Suprapubic skin (tissue), 4 donors: ENCODE data around the gene KIF21B. TPM values are rescaled to one million over a fixed set of nuclear protein-coding genes. Genes with fewer than 3 reads are reported as not detected.
"Not testable (repeated sequence)": the region's sequence is repeated elsewhere in the genome, so short reads cannot be mapped to it uniquely, and the experiment has no call there.

Experiments used
- DNase-seq, 2 donors: peaks; one replicate each; pipeline ENCODE4 v3.0.0-alpha.2; 2019; ENCODE audit warnings: low spot score in 2 of 2
- H3K27ac ChIP-seq: fragments of 200-600 bp; sonication (generic); one replicate; pipeline ENCODE4 v1.5.1; 2019
- H3K27me3 ChIP-seq: fragments of 200-600 bp; sonication (generic); one replicate; pipeline ENCODE4 v1.5.1; 2019
- H3K36me3 ChIP-seq: fragments of 200-600 bp; sonication (generic); one replicate; pipeline ENCODE4 v1.5.1; 2019
- H3K4me1 ChIP-seq: fragments of 200-600 bp; sonication (generic); one replicate; pipeline ENCODE4 v1.5.1; 2019
- H3K4me3 ChIP-seq: fragments of 200-600 bp; sonication (generic); one replicate; pipeline ENCODE4 v1.5.1; 2019; ENCODE audit warnings: mild to moderate bottlenecking
- H3K9me3 ChIP-seq: fragments of 200-600 bp; sonication (generic); one replicate; pipeline ENCODE4 v1.5.1; 2019
- CTCF ChIP-seq, 2 donors: fragments of 200-600 bp in 1 of 2; fragments of 450-650 bp in 1 of 2; sonication (generic) in 1 of 2; IDR thresholded peaks; one replicate each; pipeline ENCODE4 v1.5.1; 2016 to 2019; ENCODE audit warnings: antibody characterized with exemption in 2 of 2, mild to moderate bottlenecking in 1 of 2, moderate library complexity in 1 of 2
- EP300 ChIP-seq: sonication (generic); formaldehyde crosslinking; IDR thresholded peaks from one replicate; pipeline ENCODE4 v1.6.1; 2017; ENCODE audit warnings: antibody characterized with exemption
- POLR2A ChIP-seq, 2 donors: fragments of 450-650 bp; IDR thresholded peaks; one replicate each; pipeline ENCODE4 v1.6.1; 2017; ENCODE audit warnings: antibody characterized with exemption in 2 of 2, mild to moderate bottlenecking in 2 of 2, moderate library complexity in 2 of 2
- POLR2AphosphoS5 ChIP-seq, 3 donors: sonication (generic); formaldehyde crosslinking; IDR thresholded peaks; one replicate each; pipeline ENCODE4 v1.6.1; 2017; ENCODE audit warnings: antibody characterized with exemption in 3 of 3
- WGBS: methylation state at CpG from one replicate; pipeline ENCODE4 v1.1.5; 2018; 5-methylcytosine and 5-hydroxymethylcytosine counted together
- total RNA-seq, 4 donors: library from RNA; depleted of rRNA; stranded (reverse); fragments of >200 nt; gene quantifications; one replicate each; pipeline ENCODE4 v1.1.0, GENCODE V29; 2016

The KIF21B gene
- total RNA-seq, 4 donors from 2014 or later: 0.65 to 2.3 (median 1.1) TPM

- WGBS: 96% methylated on average over 13 of the region's 13 CpGs
- TF ChIP-seq POLR2AphosphoS5 (IDR thresholded peaks at IDR 0.05): no peak
- TF ChIP-seq POLR2A (IDR thresholded peaks at IDR 0.05): no peak
- no peak for TF ChIP-seq EP300
- no peak for TF ChIP-seq CTCF (IDR thresholded peaks at IDR 0.05)
- no peak for DNase-seq
Observed at GRCh38 chr1:200934676-200935245, 88.8 kb downstream of the KIF21B start.

DNA sequence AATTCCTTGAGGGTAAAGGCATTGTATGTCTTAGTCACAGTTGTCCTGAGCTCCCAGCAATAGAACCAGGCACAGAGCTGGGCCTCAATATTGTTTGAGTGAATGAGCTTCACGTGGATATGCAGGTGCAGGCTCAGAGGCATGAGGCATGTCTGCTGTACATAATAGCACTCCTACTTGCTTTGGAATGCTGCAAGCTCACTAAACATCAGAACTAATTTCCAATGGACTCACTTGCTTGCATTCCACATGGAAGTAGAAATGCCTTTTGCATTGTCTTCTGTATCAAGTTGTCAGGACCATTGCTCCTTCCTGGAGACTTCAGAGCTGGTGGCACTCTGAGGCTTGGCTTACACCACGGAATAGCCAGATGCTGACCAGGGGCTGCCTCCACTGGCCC is 91.7 kb downstream of the KIF21B start:
- Histone ChIP-seq H3K36me3 (no peaks in the 10 kb centered on the region), H3K4me3 (no peak overlapping the region), H3K27me3 (no peaks in the 10 kb centered on the region), H3K27ac (no peak overlapping the region), H3K4me1 (no peaks in the 10 kb centered on the region), H3K9me3 (no peaks in the 10 kb centered on the region)
- TF ChIP-seq CTCF (IDR thresholded peaks at IDR 0.05): no peak
- TF ChIP-seq POLR2A (IDR thresholded peaks at IDR 0.05): no peak
- DNase-seq: no peak
- WGBS: 54% methylated on average over 2 of the region's 2 CpGs

More at GRCh38 chr1:200934676-200935245, 88.8 kb downstream of the KIF21B start:
- Histone ChIP-seq H3K27ac (no peak overlapping the region), H3K36me3 (no peaks in the 10 kb centered on the region), H3K9me3 (no peaks in the 10 kb centered on the region), H3K4me1 (no peaks in the 10 kb centered on the region), H3K27me3 (no peaks in the 10 kb centered on the region), H3K4me3 (no peak overlapping the region)

DNA sequence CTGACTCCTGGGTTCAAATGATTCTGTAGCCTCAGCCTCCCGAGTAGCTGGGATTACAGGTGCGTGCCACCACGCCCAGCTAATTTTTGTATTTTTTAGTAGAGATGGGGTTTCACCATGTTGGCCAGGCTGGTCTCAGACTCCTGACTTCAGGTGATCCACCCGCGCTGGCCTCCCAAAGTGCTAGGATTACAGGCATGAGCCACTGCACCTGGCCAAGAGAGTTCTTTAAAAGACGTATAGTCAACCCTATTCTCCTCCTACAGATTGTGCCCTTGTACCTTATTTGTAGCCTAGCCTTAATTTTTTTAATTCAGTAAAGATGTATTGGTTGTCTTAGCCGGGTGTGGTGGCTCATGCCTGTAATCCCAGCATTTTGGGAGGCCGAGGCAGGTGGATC is 93.2 kb downstream of the KIF21B start:
- 90% methylated on average over 8 of the region's 8 CpGs for WGBS
- H3K9me3 ChIP-seq, H3K27me3 ChIP-seq, H3K36me3 ChIP-seq, DNase-seq, H3K4me1 ChIP-seq, H3K4me3 ChIP-seq, H3K27ac ChIP-seq: not testable (repeated sequence)

- 73% methylated on average over 4 of the region's 4 CpGs for WGBS
- H3K27me3 ChIP-seq: no peaks in the 10 kb centered on the region
Observed at GRCh38 chr1:200929530-200930278, 93.8 kb downstream of the KIF21B start.

GRCh38 chr1:200925831-200926230 is 97.7 kb downstream of the KIF21B start:
- H3K36me3 ChIP-seq: no peaks in the 10 kb centered on the region
- TF ChIP-seq POLR2A (IDR thresholded peaks at IDR 0.05): no peak
- TF ChIP-seq POLR2AphosphoS5 (IDR thresholded peaks at IDR 0.05): no peak
- TF ChIP-seq EP300: no peak
- no peak for TF ChIP-seq CTCF (IDR thresholded peaks at IDR 0.05)
- no peak for DNase-seq
- WGBS: 69% methylated on average over 4 of the region's 4 CpGs
- no peaks in the 10 kb centered on the region for H3K27me3 ChIP-seq
- H3K9me3 ChIP-seq: no peaks in the 10 kb centered on the region
- no peak overlapping the region for H3K4me3 ChIP-seq
- H3K4me1 ChIP-seq: no peaks in the 10 kb centered on the region
- no peak overlapping the region for H3K27ac ChIP-seq

More at GRCh38 chr1:200929530-200930278, 93.8 kb downstream of the KIF21B start:
- H3K36me3 ChIP-seq: no peaks in the 10 kb centered on the region
- no peak overlapping the region for H3K4me3 ChIP-seq
- DNase-seq: no peak
- H3K27ac ChIP-seq: no peak overlapping the region
- no peaks in the 10 kb centered on the region for H3K9me3 ChIP-seq
- no peak for TF ChIP-seq POLR2A (IDR thresholded peaks at IDR 0.05)
- H3K4me1 ChIP-seq: no peaks in the 10 kb centered on the region

DNA sequence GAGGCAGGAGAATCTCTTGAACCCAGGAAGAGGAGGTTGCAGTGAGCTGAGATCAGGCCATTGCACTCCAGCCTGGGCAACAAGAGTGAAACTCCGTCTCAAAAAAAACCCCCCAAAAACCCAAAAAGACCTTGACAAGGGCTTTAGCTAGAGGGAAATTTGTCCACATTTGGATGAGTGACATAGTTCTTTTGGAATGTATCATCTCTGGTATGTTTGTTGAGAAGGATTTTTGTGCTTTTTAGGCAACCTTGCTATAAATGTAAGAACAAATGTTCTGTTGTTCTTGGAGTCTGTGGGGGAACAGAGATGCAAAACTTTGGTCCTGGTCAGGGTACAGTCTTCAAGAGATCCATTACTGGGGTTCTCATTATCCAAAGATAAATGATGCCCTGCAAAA is 99.9 kb downstream of the KIF21B start:
- no peak overlapping the region for H3K4me3 ChIP-seq
- no peaks in the 10 kb centered on the region for H3K4me1 ChIP-seq
- no peaks in the 10 kb centered on the region for H3K9me3 ChIP-seq
- no peaks in the 10 kb centered on the region for H3K36me3 ChIP-seq
- 50% methylated on average over 1 of the region's 1 CpG for WGBS
- no peaks in the 10 kb centered on the region for H3K27me3 ChIP-seq
- TF ChIP-seq POLR2A (IDR thresholded peaks at IDR 0.05) (no peak), CTCF (IDR thresholded peaks at IDR 0.05) (no peak), EP300 (no peak), POLR2AphosphoS5 (IDR thresholded peaks at IDR 0.05) (no peak)
- no peak overlapping the region for H3K27ac ChIP-seq
- no peak for DNase-seq
